Calu3 (cell line): ENCODE results near the gene RAC2. TPM values are rescaled to one million over a fixed set of nuclear protein-coding genes. Genes with fewer than 3 reads are reported as not detected.
"Not testable (repeated sequence)": the region's sequence is repeated elsewhere in the genome, so short reads cannot be mapped to it uniquely, and the experiment has no call there.

Experiments used
- BruUV-seq: library from RNA; stranded (reverse); fragments of 400-500 nt; replicated peaks from 2 replicates; lab custom pipeline; 2021; lab: Mats Ljungman, UMichigan
- CTCF ChIA-PET: fragments of 300-600 bp; sonication (Branson Sonifier 250); formaldehyde crosslinking; loops from one replicate; lab custom pipeline; 2022; ENCODE audit warnings: antibody characterized with exemption; lab: Charles Lee
- DNase-seq: peaks from one replicate; pipeline ENCODE4 v3.0.0; 2022
- H3K27ac Mint-ChIP-seq: one replicate; pipeline ENCODE4 v1.8.0; 2022; ENCODE audit warnings: mixed read lengths; ENCODE audit not compliant: unreplicated experiment
- H3K27me3 Mint-ChIP-seq: one replicate; pipeline ENCODE4 v1.8.0; 2022; ENCODE audit warnings: mixed read lengths; ENCODE audit not compliant: unreplicated experiment
- H3K36me3 Mint-ChIP-seq: one replicate; pipeline ENCODE4 v1.8.0; 2022; ENCODE audit warnings: mild to moderate bottlenecking, moderate library complexity, mixed read lengths; ENCODE audit not compliant: insufficient read depth, unreplicated experiment
- H3K4me1 Mint-ChIP-seq: one replicate; pipeline ENCODE4 v1.8.0; 2022; ENCODE audit warnings: mild to moderate bottlenecking, low read depth, mixed read lengths; ENCODE audit not compliant: unreplicated experiment
- H3K4me3 Mint-ChIP-seq: one replicate; pipeline ENCODE4 v1.8.0; 2022; ENCODE audit warnings: mild to moderate bottlenecking, low read depth, moderate library complexity, mixed read lengths; ENCODE audit not compliant: unreplicated experiment
- H3K9me3 Mint-ChIP-seq: one replicate; pipeline ENCODE4 v1.8.0; 2022; ENCODE audit warnings: low read depth, mixed read lengths; ENCODE audit not compliant: unreplicated experiment
- CTCF ChIP-seq: fragments of 200-600 bp; IDR thresholded peaks from one replicate; pipeline ENCODE4 v1.8.0; 2022; ENCODE audit warnings: antibody characterized with exemption; ENCODE audit not compliant: unreplicated experiment
- intact Hi-C: fragments of 100-400 bp; cut with micrococcal nuclease; formaldehyde crosslinking; loops from one replicate; pipeline ENCODE4 v1.10.0; 2022; ENCODE audit not compliant: unreplicated experiment
- total RNA-seq: library from RNA; stranded (reverse); gene quantifications from 2 replicates; pipeline ENCODE4 v1.2.3, GENCODE V29; 2022

RAC2 gene
- total RNA-seq, 1 experiment from 2014 or later, result 21.0 TPM

- intact Hi-C loops, result no loop called here
- DNase-seq, result no peak
- peaks cover 10% of the 10 kb centered on the region for H3K4me1 Mint-ChIP-seq
- no peaks in the 10 kb centered on the region for H3K9me3 Mint-ChIP-seq
- H3K4me3 Mint-ChIP-seq, result no peak overlapping the region
- H3K36me3 Mint-ChIP-seq, result no peaks in the 10 kb centered on the region
- TF ChIP-seq CTCF, result no peak
- H3K27ac Mint-ChIP-seq, result no peak overlapping the region
- no peaks in the 10 kb centered on the region for H3K27me3 Mint-ChIP-seq
- no TSS peak for BruUV-seq
- CTCF ChIA-PET, result no interaction called here
Measured at GRCh38 chr22:37234736-37235711, 9.0 kb downstream of the RAC2 start.

- no peak for DNase-seq
- peaks cover 21% of the 10 kb centered on the region for H3K4me1 Mint-ChIP-seq
- TF ChIP-seq CTCF, result no peak
- H3K36me3 Mint-ChIP-seq, result peaks cover 5% of the 10 kb centered on the region
- no peaks in the 10 kb centered on the region for H3K9me3 Mint-ChIP-seq
- no peak overlapping the region for H3K27ac Mint-ChIP-seq
- no TSS peak for BruUV-seq
- no peak overlapping the region for H3K4me3 Mint-ChIP-seq
- no peaks in the 10 kb centered on the region for H3K27me3 Mint-ChIP-seq
- CTCF ChIA-PET, result no interaction called here
- intact Hi-C loops, result no loop called here
Measured at GRCh38 chr22:37233751-37234631, 10.1 kb downstream of the RAC2 start.

- H3K4me3 Mint-ChIP-seq, H3K27me3 Mint-ChIP-seq, H3K9me3 Mint-ChIP-seq, intact Hi-C loops, H3K36me3 Mint-ChIP-seq, BruUV-seq, H3K27ac Mint-ChIP-seq, CTCF ChIA-PET, DNase-seq: not testable (repeated sequence)
- peaks cover 27% of the 10 kb centered on the region for H3K4me1 Mint-ChIP-seq
Measured at GRCh38 chr22:37233371-37233750, 10.7 kb downstream of the RAC2 start.

DNA sequence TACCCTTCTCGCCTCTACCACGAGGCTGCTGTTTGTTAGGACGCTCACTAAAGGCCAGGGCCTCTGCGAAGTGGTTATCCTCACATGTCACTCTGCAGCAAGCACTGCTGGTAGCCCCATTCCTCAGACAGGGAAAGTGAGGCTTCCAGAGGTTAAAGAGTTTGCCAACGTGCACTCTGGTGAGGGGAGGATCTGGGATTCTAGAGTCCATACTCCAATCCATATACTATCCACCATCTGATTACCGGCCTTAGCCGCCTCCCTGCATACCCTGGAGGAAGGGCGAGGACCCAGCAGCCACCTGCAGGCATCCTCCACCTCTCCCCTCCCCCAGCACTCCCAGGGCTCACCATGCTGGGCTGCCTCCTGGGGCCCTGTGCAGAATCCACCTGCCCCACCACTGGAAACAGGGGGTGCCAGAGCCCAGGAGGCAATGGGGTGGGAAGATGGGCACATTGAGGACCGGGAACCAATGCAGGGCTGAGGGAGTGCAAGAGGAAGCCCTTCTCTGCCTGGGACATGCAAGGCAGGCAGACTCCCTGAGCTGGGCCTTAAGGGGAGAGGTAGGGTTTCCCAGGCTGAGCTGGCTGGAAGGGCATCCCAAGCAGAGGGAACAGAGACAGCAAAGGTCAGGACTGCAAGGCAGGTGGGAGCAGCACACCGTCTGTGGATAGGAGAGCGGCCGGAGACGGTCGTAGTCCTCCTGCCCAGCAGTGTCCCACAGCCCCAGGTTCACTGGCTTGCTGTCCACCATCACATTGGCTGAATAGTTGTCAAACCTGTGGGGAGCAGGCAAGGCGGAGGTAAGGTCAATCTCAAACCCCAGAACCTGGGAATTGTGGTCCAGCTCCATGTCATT is 11.7 kb downstream of the RAC2 start:
- CTCF ChIA-PET, result no interaction called here
- no peak overlapping the region for H3K27ac Mint-ChIP-seq
- BruUV-seq, result no TSS peak
- intact Hi-C loops, result no loop called here
- TF ChIP-seq CTCF, result no peak
- H3K36me3 Mint-ChIP-seq, result peaks cover 9% of the 10 kb centered on the region
- H3K9me3 Mint-ChIP-seq, result no peaks in the 10 kb centered on the region
- no peak overlapping the region for H3K4me3 Mint-ChIP-seq
- H3K4me1 Mint-ChIP-seq, result peaks cover 29% of the 10 kb centered on the region
- H3K27me3 Mint-ChIP-seq, result no peaks in the 10 kb centered on the region
- DNase-seq, result no peak
